ENCODE data around the gene DHDH.

The DHDH gene

GRCh38 chr19:48950159-48950558 is 16.7 kb downstream of the DHDH start:
- no peak for DNase-seq (ENCODE audit: low read depth)

GRCh38 chr19:48950830-48951519 is 17.5 kb downstream of the DHDH start:
- DNase-seq (ENCODE audit: low read depth), result no peak

DNA sequence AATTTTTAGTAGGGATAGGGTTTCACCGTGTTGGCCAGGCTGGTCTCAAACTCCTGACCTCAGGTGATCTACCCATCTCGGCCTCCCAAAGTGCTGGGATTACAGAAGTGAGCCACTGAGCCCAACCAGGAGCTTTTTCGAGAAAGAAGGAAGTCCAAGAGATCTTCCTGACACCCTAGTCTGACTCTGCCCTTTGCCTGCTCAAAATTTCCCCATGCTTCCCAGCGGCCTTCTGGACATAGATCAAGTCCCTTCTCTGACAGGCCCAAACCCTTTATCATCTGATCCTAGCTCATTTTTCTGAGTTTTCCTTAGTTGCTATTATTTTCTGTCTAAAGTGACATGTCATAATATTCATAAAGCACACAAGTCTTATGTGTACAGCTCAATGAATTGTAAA is 19.6 kb downstream of the DHDH start:
- no peak for DNase-seq (ENCODE audit: low read depth)

- DNase-seq (ENCODE audit: low read depth), result no peak
Observed at GRCh38 chr19:48953990-48954594, 20.6 kb downstream of the DHDH start.

- peak; percentile 94 for DNase-seq (ENCODE audit: low read depth)
Observed at GRCh38 chr19:48954595-48955307, 21.3 kb downstream of the DHDH start, which contains the start of gene BAX. Gene BAX (plus strand): TSS chr19:48954875. CDS start chr19:48954929, 54 bp downstream.

DNA sequence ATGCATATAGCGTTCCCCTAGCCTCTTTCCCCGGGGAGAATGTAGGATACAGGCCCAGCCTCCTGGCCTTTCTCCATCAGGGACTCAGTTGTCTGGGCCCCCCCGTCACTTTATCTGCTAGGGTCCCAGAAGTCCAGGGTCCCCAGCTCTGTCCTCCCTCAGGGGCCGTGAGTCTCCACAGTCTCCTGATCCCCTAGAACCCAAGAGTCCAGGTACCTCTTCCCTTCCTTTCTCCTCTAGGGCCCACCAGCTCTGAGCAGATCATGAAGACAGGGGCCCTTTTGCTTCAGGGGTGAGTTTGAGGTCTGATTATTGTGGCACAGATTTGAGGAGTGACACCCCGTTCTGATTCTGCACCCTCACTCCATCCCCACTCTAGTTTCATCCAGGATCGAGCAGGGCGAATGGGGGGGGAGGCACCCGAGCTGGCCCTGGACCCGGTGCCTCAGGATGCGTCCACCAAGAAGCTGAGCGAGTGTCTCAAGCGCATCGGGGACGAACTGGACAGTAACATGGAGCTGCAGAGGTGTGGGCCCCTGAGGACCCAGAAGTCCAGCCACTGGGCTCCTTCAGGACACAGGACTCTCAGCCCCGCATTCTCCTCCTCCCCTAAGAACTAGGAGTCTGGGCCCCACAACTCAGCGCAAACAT is 21.9 kb downstream of the DHDH start:
- no peak for DNase-seq (ENCODE audit: low read depth)

DNA sequence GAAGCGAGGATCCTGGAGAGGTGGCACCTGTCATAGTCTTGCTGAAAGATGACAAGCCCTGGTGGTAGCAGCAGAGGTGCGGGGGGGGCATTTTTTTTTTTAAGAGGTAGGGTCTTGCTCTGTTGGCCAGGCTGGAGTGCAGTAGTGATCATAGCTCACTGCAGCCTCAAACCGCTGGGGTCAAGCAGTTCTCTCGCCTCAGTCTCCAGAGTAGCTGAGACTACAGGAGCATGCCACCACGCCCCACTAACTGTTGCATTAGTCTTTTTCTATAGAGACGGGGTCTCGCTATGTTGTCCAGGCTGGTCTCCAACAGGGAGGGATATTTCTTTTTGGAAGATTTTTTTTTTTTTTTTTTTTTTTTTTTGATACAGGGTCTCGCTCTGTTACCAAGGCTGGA is 24.5 kb downstream of the DHDH start:
- no peak for DNase-seq (ENCODE audit: low read depth)

- no peak for DNase-seq (ENCODE audit: low read depth)
Observed at GRCh38 chr19:48959341-48960239, 26.1 kb downstream of the DHDH start.

GRCh38 chr19:48961051-48961649 is 27.7 kb downstream of the DHDH start:
- DNase-seq (ENCODE audit: low read depth), result no peak

GRCh38 chr19:48961673-48962028 is 28.2 kb downstream of the DHDH start:
- DNase-seq (ENCODE audit: low read depth), result no peak

GRCh38 chr19:48962029-48962848 is 28.7 kb downstream of the DHDH start:
- DNase-seq (ENCODE audit: low read depth), result no peak

- DNase-seq (ENCODE audit: low read depth), result no peak
Observed at GRCh38 chr19:48962849-48963165, 29.3 kb downstream of the DHDH start.

DNA sequence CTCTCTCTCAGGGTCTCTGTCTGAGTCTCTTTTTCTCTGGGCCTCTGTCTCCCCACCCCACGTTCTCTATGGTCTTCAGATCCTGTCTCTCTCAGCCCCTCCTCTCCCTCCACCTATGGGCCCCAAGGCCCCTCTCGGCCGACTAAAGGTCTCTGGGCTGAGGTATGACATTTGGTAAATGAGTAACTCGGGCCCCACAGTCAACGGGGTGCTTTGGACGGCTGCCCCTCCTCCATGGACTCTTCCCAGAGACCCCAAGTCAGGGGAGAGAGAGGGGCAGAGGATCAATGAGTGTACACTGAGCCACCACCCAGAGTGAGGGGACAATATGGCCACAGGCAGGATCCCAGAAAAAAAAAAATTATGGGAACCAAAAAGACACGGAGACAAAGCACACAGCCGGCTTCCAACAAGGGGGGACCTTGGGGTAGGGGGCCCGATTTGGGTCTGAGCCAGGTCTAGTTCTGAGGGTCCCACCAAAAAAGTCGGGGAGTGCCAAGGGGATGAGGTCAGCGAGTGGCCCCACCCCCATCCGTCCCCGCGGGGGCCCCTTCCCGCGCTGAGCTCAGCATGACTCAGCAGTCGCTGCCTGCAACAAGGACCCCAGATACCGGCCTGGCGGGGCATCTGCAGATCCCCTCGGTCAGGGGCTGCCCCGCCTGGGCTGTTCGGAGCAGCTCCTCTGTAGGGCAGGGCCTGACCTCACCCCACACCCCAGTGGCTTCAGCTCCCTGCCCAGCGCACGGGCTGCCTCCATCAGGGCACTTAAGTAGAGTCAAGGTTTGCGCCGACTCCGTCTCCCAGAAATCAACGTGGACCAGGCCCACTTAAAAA is 30.1 kb downstream of the DHDH start:
- peak; percentile 66 for DNase-seq (ENCODE audit: low read depth)

DNA sequence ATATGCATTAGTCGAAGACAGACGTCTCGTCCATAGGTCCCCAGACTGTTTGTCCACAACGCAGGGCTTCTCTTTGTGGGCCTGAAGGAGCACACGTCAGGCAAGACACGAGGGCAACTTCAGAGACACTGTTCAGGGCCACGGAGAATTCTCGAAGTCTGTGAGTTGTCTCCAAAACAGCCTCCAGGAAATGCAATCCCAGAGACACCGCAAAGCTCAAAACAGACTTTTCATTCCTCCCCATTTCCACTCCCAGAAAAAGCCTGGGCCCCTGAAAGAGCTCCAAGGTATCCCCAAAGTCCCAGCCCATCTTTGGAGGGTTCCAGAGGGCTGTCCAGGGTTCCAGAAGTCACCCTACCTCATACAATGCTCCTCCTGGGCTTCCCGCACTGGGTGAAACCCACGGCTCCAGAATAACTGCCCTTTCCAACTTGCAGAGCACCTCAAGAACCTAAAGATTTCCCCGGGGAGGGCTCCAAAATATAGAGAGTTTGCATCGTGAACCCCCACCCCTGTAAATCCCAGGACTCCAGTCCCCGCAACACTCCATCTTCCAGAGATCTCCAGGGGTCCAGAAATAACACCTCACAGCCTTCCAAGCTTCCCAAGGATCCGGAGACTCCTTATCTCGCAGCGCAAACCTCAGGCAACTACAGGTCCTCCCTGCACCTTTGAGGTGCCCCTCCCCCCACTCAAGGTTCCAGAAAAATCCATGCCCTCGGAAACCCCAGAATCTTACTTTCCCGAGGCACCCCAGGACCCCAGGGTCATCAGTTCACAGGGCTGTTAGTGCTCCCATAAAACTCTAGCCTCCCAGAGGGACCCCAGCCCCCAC is 30.9 kb downstream of the DHDH start:
- no peak for DNase-seq (ENCODE audit: low read depth)

- DNase-seq (ENCODE audit: low read depth), result peak; percentile 90
Observed at GRCh38 chr19:48965040-48965805, 31.7 kb downstream of the DHDH start, which contains the start of gene FTL. Gene FTL (plus strand): TSS chr19:48965309. CDS start chr19:48965508, 199 bp downstream.

DNA sequence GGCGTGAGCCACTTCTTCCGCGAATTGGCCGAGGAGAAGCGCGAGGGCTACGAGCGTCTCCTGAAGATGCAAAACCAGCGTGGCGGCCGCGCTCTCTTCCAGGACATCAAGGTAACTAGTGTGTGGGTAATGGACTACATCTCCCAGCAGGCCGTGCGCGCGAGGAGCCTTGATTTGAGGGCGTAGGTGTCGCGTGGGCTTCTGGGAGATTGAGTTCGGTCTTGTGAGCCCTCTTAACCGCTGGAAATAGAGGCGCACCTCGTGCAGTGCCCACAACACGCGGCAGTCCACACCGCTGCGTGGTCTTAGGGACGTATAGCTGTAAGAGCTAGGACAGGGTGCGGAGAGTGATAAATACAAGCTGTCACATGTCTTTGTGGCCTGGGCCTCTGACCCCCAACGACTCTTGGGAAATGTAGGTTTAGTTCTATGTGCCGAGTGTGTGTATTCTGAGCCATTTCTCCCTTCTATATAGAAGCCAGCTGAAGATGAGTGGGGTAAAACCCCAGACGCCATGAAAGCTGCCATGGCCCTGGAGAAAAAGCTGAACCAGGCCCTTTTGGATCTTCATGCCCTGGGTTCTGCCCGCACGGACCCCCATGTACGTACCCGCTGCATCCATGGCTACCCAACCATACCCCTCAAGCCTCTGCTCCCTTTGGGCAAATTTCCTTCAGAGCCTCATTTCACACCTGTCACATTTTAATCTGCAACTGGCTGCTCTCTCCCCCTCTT is 32.5 kb downstream of the DHDH start:
- peak; percentile 82 for DNase-seq (ENCODE audit: low read depth)

Data from stimulated activated CD8-positive, alpha-beta memory T cell treated with anti-CD3 and anti-CD28 coated beads, Interleukin-4, amount 100 ng/mL, for 24 hours (primary cell).